Measurements from ENCODE around the gene GRK5.

DNA sequence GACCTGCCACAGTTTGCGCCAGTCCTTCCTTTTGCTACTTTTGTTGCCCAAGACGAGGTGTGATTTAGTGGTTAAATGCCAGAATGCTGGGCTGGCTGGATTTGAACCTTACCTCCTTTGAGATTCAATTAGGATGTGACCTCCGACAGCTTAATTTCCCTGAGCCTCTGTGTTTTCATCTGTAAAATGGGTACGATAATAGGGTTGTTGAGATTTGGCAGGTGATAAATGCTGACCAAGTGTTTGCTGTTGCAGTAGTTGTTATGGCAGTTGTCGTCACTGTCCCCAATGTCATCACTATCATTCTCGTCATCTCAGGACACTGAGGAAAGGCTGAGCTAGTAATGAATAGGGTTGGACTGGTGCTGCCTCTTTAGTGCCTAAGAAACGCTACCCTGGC is 61.1 kb downstream of the GRK5 start:
- TF ChIP-seq EZH2 (IDR thresholded peaks at IDR 0.05; ENCODE audit: insufficient read depth, poor library complexity, severe bottlenecking) (no peak), EZH2phosphoT487 (IDR thresholded peaks at IDR 0.05; ENCODE audit: insufficient read depth, low read depth) (no peak)
